Hypothalamus (tissue), 51 donors: ENCODE data around the gene PLG.
"Not testable (repeated sequence)": the region's sequence is repeated elsewhere in the genome, so short reads cannot be mapped to it uniquely, and the experiment has no call there.

ENCODE experiments used
- DNase-seq, 51 donors: peaks; one replicate each; lab custom pipeline; 2025; lab: John Stamatoyannopoulos, UW

The PLG gene

DNA sequence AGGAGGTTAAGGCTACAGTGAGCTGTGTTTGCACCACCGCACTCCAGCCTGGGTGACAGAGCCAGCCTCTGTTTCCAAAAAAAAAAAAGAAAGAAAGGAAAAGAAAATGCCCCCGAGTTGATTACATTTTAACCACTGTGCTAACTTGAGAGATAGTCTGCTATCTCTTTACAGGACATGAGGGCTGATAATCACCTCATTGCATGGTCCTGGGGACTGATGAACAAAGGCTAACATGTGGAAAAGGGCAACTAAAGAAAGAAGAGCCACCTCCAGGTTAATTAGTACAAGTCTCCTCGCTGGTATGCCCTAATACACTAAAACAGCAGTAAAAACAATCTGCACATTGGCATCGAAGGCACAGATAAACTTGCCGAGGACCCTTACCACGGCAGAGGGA lies 4.2 kb upstream of the PLG start:
- no peak for DNase-seq

DNA sequence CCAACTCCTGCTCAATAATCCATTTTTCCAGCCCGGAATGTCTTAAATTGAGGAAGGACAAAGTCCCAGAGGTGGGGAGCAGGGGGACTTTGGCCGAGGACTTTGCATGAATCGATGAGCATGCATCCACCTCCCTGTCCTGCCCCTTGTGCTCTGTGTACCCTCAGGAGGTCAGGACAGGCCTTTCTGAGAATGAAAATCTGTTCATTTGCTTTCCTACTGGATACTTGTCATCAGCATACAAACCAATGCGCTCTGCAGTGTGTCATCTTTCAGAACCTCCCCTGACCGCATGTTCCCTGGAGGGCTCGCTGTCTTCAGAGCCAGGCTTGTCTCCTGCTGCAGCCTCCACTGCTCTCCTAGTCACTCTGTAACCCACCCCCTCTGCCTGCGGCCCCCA lies 2.6 kb downstream of the PLG start:
- DNase-seq = not testable (repeated sequence)

GRCh38 chr6:160708993-160709392 lies 6.9 kb downstream of the PLG start:
- not testable (repeated sequence) for DNase-seq

- DNase-seq = no peak
These were observed 12.8 kb downstream of the PLG start for GRCh38 chr6:160714731-160715316.

- DNase-seq = no peak
These were observed 28.9 kb downstream of the PLG start for GRCh38 chr6:160730911-160731310.

- peak in 23 of 51 donors; percentile 2 to 56 (median 17) for DNase-seq
These were observed 31.1 kb downstream of the PLG start for GRCh38 chr6:160733050-160733646.

- DNase-seq = no peak
These were observed 32.6 kb downstream of the PLG start for GRCh38 chr6:160734627-160735026.

GRCh38 chr6:160735523-160735922 lies 33.5 kb downstream of the PLG start:
- DNase-seq = no peak

GRCh38 chr6:160737934-160738333 lies 35.9 kb downstream of the PLG start:
- DNase-seq = no peak

GRCh38 chr6:160739955-160740354 lies 37.9 kb downstream of the PLG start:
- DNase-seq = no peak

DNA sequence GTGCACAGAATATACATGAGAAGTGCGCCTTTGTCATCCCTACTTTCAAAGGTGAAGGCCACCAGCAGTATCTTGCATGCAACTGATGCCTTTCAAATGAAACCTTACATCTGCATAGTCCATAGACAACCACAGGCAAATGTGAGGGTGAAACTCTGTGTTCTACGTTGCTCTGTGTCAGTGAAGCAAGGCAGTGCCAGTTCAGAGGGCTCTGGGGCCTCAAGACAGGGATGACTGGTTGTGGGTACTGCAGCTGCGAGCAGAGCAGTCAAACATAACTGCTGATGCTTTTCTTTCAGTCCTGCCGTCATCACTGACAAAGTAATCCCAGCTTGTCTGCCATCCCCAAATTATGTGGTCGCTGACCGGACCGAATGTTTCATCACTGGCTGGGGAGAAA lies 39.0 kb downstream of the PLG start:
- DNase-seq = not testable (repeated sequence)

- no peak for DNase-seq
These were observed 40.0 kb downstream of the PLG start for GRCh38 chr6:160742090-160742489.

GRCh38 chr6:160750276-160750689 lies 48.2 kb downstream of the PLG start:
- DNase-seq = no peak

DNA sequence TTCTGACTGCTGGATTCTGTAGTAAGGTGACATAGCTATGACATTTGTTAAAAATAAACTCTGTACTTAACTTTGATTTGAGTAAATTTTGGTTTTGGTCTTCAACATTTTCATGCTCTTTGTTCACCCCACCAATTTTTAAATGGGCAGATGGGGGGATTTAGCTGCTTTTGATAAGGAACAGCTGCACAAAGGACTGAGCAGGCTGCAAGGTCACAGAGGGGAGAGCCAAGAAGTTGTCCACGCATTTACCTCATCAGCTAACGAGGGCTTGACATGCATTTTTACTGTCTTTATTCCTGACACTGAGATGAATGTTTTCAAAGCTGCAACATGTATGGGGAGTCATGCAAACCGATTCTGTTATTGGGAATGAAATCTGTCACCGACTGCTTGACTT lies 51.2 kb downstream of the PLG start:
- not testable (repeated sequence) for DNase-seq

GRCh38 chr6:160755165-160755564 lies 53.1 kb downstream of the PLG start:
- DNase-seq = no peak

GRCh38 chr6:160756021-160756420 lies 54.0 kb downstream of the PLG start:
- no peak for DNase-seq

- no peak for DNase-seq
These were observed 54.8 kb downstream of the PLG start for GRCh38 chr6:160756871-160757270.

- no peak for DNase-seq
These were observed 62.8 kb downstream of the PLG start for GRCh38 chr6:160764847-160765246.

- DNase-seq = no peak
These were observed 63.4 kb downstream of the PLG start for GRCh38 chr6:160765412-160765811.

DNA sequence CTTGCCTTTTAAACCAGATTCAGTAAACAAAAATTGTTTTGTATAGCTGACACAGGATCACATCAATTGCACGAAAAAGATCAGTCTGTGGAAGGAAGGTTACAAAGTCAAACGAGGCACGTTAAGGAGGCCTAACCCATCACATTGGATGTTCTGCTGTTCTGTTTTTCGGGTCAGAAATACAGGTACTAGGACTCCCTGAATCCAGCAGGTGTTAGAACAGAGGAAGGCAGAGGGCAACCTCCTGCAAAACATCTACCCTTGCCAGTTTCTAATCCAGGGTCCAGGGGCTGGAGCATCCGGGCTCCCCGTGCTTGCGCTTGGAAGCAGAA lies 64.6 kb downstream of the PLG start:
- DNase-seq = peak in 3 of 51 donors; percentile 10 to 32 (median 31)

DNA sequence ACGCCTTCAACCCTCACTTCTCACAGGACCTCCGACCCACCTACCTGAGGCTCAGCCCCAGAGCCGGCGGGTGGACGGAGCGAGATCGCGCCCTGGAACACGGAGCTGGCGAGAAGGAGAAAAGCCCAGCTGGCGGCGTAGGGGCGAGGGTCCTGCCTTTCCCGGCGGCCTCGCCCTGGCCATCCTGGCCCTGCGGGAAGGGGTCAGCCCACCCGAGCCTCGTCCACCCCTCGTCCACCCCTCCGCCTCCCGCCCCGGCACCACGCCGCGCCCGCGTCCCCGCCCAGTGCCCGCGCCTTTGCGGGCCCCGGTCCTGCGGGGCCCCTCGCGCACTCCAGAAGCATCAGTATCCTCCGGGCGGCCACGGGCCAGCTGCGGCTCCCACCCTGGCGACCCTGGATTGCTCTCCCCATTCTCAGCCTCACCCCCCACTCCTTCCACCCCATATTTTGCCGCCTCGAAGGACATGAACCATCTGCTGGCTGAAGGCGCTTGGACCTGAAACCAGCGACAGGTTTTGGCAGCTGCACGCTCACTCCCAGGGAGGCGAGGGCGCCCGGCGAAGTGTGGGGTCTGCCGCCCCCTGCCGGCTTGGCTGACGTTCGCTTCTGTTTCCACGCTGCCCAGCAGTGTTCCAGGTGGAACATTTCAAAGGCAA lies 65.1 kb downstream of the PLG start:
- DNase-seq = peak in 49 of 51 donors; percentile 2 to 76 (median 48)

GRCh38 chr6:160767647-160768019 lies 65.6 kb downstream of the PLG start:
- no peak for DNase-seq
